Fibroblast of lung (primary cell): ENCODE results near the gene TWF2. TPM values are rescaled to one million over a fixed set of nuclear protein-coding genes. Genes with fewer than 3 reads are reported as not detected.

Source experiments
- DNase-seq, 2 donors: peaks; one replicate each; pipeline versions ENCODE4 v3.0.0 to v3.0.0-alpha.2; 2010; ENCODE audit warnings: low read depth in 2 of 2
- H2AFZ ChIP-seq: 2 replicates; pipeline ENCODE4 v1.5.1; 2012; ENCODE audit warnings: low read length, control low read depth, inconsistent platforms
- H3K27ac ChIP-seq: 2 replicates; pipeline ENCODE4 v1.5.1; 2011; ENCODE audit warnings: low read length, control low read depth; ENCODE audit not compliant: insufficient read depth
- H3K27me3 ChIP-seq: 2 replicates; pipeline ENCODE4 v1.5.1; 2011; ENCODE audit warnings: mild to moderate bottlenecking, low read length; ENCODE audit not compliant: control insufficient read depth, insufficient read depth
- H3K36me3 ChIP-seq: 2 replicates; pipeline ENCODE4 v1.5.1; 2011; ENCODE audit warnings: low read length; ENCODE audit not compliant: control insufficient read depth, insufficient read depth
- H3K4me1 ChIP-seq: 2 replicates; pipeline ENCODE4 v1.5.1; 2011; ENCODE audit warnings: low read length; ENCODE audit not compliant: control insufficient read depth, insufficient read depth; ENCODE audit errors: extremely low read depth
- H3K4me2 ChIP-seq: 2 replicates; pipeline ENCODE4 v1.5.1; 2011; ENCODE audit warnings: low read length, control low read depth; ENCODE audit not compliant: insufficient read depth; ENCODE audit errors: extremely low read depth
- H3K4me3 ChIP-seq, 4 experiments: fragments of 200-600 bp in 1 of 4; sonication (generic) in 1 of 4; replicated peaks in 1 of 4; 2 replicates each; pipeline ENCODE4 v1.5.1; 2011 to 2016; ENCODE audit warnings: low read length in 4 of 4, low read depth in 3 of 4, mild to moderate bottlenecking in 3 of 4, control low read depth in 2 of 4, inconsistent platforms in 1 of 4, mixed read lengths in 1 of 4; ENCODE audit not compliant: insufficient read depth in 1 of 4; ENCODE audit errors: control extremely low read depth in 1 of 4
- H3K79me2 ChIP-seq: 2 replicates; pipeline ENCODE4 v1.5.1; 2012; ENCODE audit warnings: mild to moderate bottlenecking, low read length, inconsistent platforms; ENCODE audit not compliant: control insufficient read depth, insufficient read depth
- H3K9ac ChIP-seq: 2 replicates; pipeline ENCODE4 v1.5.1; 2011; ENCODE audit warnings: mild to moderate bottlenecking, low read length, control low read depth; ENCODE audit not compliant: insufficient read depth
- H3K9me3 ChIP-seq: 2 replicates; pipeline ENCODE4 v1.5.1; 2012; ENCODE audit warnings: low read depth, low read length; ENCODE audit not compliant: control insufficient read depth, insufficient read depth
- H4K20me1 ChIP-seq: 2 replicates; pipeline ENCODE4 v1.5.1; 2011; ENCODE audit warnings: low read length; ENCODE audit not compliant: control insufficient read depth, insufficient read depth; ENCODE audit errors: extremely low read depth
- CTCF ChIP-seq, 2 donors: IDR thresholded peaks in 1 of 2; conservative IDR thresholded peaks in 1 of 2; 1 replicate in 1 of 2; 2 replicates in 1 of 2; pipeline ENCODE4 v1.5.1; 2011 to 2012; ENCODE audit warnings: low read length in 2 of 2, control low read depth in 1 of 2, inconsistent platforms in 1 of 2, low read depth in 1 of 2, mild to moderate bottlenecking in 1 of 2
- EZH2 ChIP-seq: IDR thresholded peaks from 2 replicates; pipeline ENCODE4 v1.5.1; 2012; ENCODE audit warnings: low read length, control low read depth, mild to moderate bottlenecking; ENCODE audit errors: missing control alignments
- polyA plus RNA-seq, 2 donors: library from polyadenylated mRNA; depleted of rRNA in 1 of 2; stranded (reverse) in 1 of 2; unstranded in 1 of 2; fragments of >200 nt; gene quantifications; 2 replicates each; pipeline ENCODE4 v1.2.1, GENCODE V29; 2011 to 2012; ENCODE audit warnings: missing spikeins in 1 of 2
- total RNA-seq: library from RNA; depleted of rRNA; stranded (reverse); fragments of >200 nt; gene quantifications from 2 replicates; pipeline ENCODE4 v1.2.1, GENCODE V29; 2014

The TWF2 gene
- total and polyA plus RNA-seq, 2 donors (not counting 1 experiment from before 2014, with no cell fraction given): 67.2 to 69.9 TPM

- peaks cover 12% of the 10 kb centered on the region for H3K36me3 ChIP-seq
- peak overlapping the region; percentile 79 for H3K9ac ChIP-seq
- peaks cover 28% of the 10 kb centered on the region for H3K4me1 ChIP-seq
- peaks cover 15% of the 10 kb centered on the region for H3K79me2 ChIP-seq
- no peak overlapping the region for H2AFZ ChIP-seq
- DNase-seq: no peak
- H4K20me1 ChIP-seq: no peaks in the 10 kb centered on the region
- peak overlapping the region; percentile 65 for H3K27ac ChIP-seq
- H3K4me2 ChIP-seq: peak overlapping the region; percentile 99
- H3K9me3 ChIP-seq: no peaks in the 10 kb centered on the region
- no peak for TF ChIP-seq CTCF (conservative IDR thresholded peaks at IDR 0.05 in 1 of 2, IDR thresholded peaks at IDR 0.05 in 1 of 2; ENCODE audit: low read depth in 1 of 2, low read length in 2 of 2)
- TF ChIP-seq EZH2: no peak
- no peaks in the 10 kb centered on the region for H3K27me3 ChIP-seq
- H3K4me3 ChIP-seq: peak overlapping the region; percentile 73 to 94 (median 86)
Observed at GRCh38 chr3:52198643-52199608, 40.0 kb downstream of the TWF2 start.

GRCh38 chr3:52197842-52198625 is 40.9 kb downstream of the TWF2 start, which contains the start of gene ALAS1:
TSS of gene ALAS1 (plus strand) at chr3:52198160. CDS start at chr3:52199242, 1,082 bp downstream.
- peak within 1 kb of the TSS; percentile 65 for H3K27ac ChIP-seq
- H4K20me1 ChIP-seq: no peaks in the 10 kb centered on the region
- no peaks in the 10 kb centered on the region for H3K9me3 ChIP-seq
- H3K36me3 ChIP-seq: peaks cover 10% of the 10 kb centered on the region
- H3K4me2 ChIP-seq: peak within 1 kb of the TSS; percentile 99
- peak within 1 kb of the TSS; percentile 79 for H3K9ac ChIP-seq
- peaks cover 32% of the 10 kb centered on the region for H3K4me1 ChIP-seq
- H3K27me3 ChIP-seq: no peaks in the 10 kb centered on the region
- DNase-seq: peak; percentile 72 to 85
- H3K79me2 ChIP-seq: peaks cover 15% of the 10 kb centered on the region
- H2AFZ ChIP-seq: peak within 1 kb of the TSS; percentile 84
- no peak for TF ChIP-seq CTCF (conservative IDR thresholded peaks at IDR 0.05 in 1 of 2, IDR thresholded peaks at IDR 0.05 in 1 of 2; ENCODE audit: low read depth in 1 of 2, low read length in 2 of 2)
- no peak for TF ChIP-seq EZH2
- peak within 1 kb of the TSS; percentile 73 to 94 (median 86) for H3K4me3 ChIP-seq

- Histone ChIP-seq H3K79me2 (peaks cover 15% of the 10 kb centered on the region), H3K27me3 (no peaks in the 10 kb centered on the region), H4K20me1 (no peaks in the 10 kb centered on the region), H3K9ac (no peak overlapping the region), H3K4me2 (peak overlapping the region; percentile 89), H3K36me3 (peaks cover 6% of the 10 kb centered on the region), H3K4me3 (peak overlapping the region; percentile 24 to 94 (median 56)), H3K4me1 (peaks cover 35% of the 10 kb centered on the region), H3K9me3 (no peaks in the 10 kb centered on the region), H2AFZ (peak overlapping the region; percentile 84), H3K27ac (peak overlapping the region; percentile 23)
- DNase-seq: no peak
- no peak for TF ChIP-seq CTCF (conservative IDR thresholded peaks at IDR 0.05 in 1 of 2, IDR thresholded peaks at IDR 0.05 in 1 of 2; ENCODE audit: low read depth in 1 of 2, low read length in 2 of 2)
- TF ChIP-seq EZH2: no peak
Observed at GRCh38 chr3:52197499-52197841, 41.5 kb downstream of the TWF2 start.
